ENCODE data around the gene CMTM6. TPM values are rescaled to one million over a fixed set of nuclear protein-coding genes. Genes with fewer than 3 reads are reported as not detected.

Gene CMTM6
- total and polyA plus RNA-seq, 9 of the 15 experiments (the other 6 are each of a cell fraction or from before 2014, with no cell fraction given): 8.9 to 39.7 (median 19.5) TPM

DNA sequence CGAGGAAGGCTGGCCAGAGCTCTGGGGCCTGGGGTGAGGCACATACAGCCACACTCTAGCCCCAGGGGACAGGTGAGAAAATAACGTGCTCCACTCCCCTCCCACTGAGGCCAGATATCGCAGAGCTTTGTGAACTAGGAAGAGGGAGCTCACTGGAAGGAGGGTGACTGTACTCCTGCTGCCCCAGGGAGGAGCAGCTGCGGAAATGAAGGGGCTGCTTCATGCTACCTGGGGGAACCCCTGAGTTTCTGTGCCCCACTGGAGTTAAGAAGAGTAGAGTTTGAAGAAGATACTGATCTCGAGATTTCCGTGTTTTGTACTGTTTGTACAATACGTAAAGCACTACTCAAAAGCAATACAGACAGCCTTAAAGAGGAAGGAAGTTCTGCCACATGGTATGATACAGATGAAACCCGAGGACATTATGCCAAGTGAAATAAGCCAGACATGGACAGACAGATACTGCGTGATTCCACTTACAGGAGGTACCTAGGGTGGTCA, 44.6 kb downstream of the CMTM6 start:
- in situ Hi-C loops (cut with MboI) (no loop called here), intact Hi-C loops (cut with micrococcal nuclease) (no loop called here)
- Histone ChIP-seq H3K4me1 (replicated peaks in 1 of 2; ENCODE audit: control insufficient read depth in 2 of 2, insufficient read depth in 2 of 2, low read length in 2 of 2) (peaks cover 0 to 18% of the 10 kb centered on the region in 2 experiments; a peak in 3 of 5 replicates), H3K27me3 (ENCODE audit: control insufficient read depth in 2 of 2, insufficient read depth in 2 of 2, low read length in 2 of 2) (peaks cover 26 to 52% of the 10 kb centered on the region in 2 experiments; a peak in 4 of 5 replicates), H3K79me2 (ENCODE audit: control insufficient read depth, insufficient read depth, low read length) (no peaks in the 10 kb centered on the region), H3K9me3 (replicated peaks; ENCODE audit: control insufficient read depth, insufficient read depth, low read depth, low read length) (no peaks in the 10 kb centered on the region), H4K20me1 (replicated peaks; ENCODE audit: control insufficient read depth, insufficient read depth, low read length) (no peaks in the 10 kb centered on the region), H3K36me3 (ENCODE audit: control insufficient read depth, insufficient read depth, low read length) (no peaks in the 10 kb centered on the region), H2AFZ (ENCODE audit: low read depth, low read length) (peak overlapping the region; percentile 78), H3K9me1 (ENCODE audit: control insufficient read depth, insufficient read depth, low read length) (no peaks in the 10 kb centered on the region), H3K9ac (ENCODE audit: insufficient read depth in 1 of 2, low read depth in 2 of 2, low read length in 2 of 2) (no peak overlapping the region), H3K4me2 (ENCODE audit: insufficient read depth, low read length) (no peak overlapping the region), H3K4me3 (no peak overlapping the region), H3K27ac (ENCODE audit: extremely low read depth, low read depth, low read length) (no peak overlapping the region)
- FAIRE-seq (no peak), ATAC-seq (peak; percentile 71), DNase-seq (ENCODE audit: extremely low read depth in 1 of 4, low spot score in 3 of 4) (peak in 2 of 4 experiments; percentile 17 to 30)
- no TSS peak for BruUV-seq (replicated peaks)
- ChIA-PET POLR2A (no interaction called here), CTCF (ENCODE audit: low intra/inter-chr PET ratio) (no interaction called here)
- TF ChIP-seq ZNF165 (CRISPR knock-in tag; IDR thresholded peaks at IDR 0.05; ENCODE audit: borderline replicate concordance): no peak
- TF ChIP-seq, protein P1, sequence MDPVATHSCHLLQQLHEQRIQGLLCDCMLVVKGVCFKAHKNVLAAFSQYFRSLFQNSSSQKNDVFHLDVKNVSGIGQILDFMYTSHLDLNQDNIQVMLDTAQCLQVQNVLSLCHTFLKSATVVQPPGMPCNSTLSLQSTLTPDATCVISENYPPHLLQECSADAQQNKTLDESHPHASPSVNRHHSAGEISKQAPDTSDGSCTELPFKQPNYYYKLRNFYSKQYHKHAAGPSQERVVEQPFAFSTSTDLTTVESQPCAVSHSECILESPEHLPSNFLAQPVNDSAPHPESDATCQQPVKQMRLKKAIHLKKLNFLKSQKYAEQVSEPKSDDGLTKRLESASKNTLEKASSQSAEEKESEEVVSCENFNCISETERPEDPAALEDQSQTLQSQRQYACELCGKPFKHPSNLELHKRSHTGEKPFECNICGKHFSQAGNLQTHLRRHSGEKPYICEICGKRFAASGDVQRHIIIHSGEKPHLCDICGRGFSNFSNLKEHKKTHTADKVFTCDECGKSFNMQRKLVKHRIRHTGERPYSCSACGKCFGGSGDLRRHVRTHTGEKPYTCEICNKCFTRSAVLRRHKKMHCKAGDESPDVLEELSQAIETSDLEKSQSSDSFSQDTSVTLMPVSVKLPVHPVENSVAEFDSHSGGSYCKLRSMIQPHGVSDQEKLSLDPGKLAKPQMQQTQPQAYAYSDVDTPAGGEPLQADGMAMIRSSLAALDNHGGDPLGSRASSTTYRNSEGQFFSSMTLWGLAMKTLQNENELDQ (CRISPR knock-in tag; IDR thresholded peaks at IDR 0.05; ENCODE audit: borderline replicate concordance): 0 out of 2 replicates have a peak, but pooled peaks have one; percentile 48
- no peak for TF ChIP-seq POLR2B (IDR thresholded peaks at IDR 0.05; ENCODE audit: low read depth, partially characterized antibody)
- TF ChIP-seq, protein P2, sequence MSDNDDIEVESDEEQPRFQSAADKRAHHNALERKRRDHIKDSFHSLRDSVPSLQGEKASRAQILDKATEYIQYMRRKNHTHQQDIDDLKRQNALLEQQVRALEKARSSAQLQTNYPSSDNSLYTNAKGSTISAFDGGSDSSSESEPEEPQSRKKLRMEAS (CRISPR knock-in tag; IDR thresholded peaks at IDR 0.05): no peak
- 0 out of 2 replicates have a peak, but pooled peaks have one; percentile 45 for TF ChIP-seq L3MBTL2 (IDR thresholded peaks at IDR 0.05)
- WGBS (ENCODE audit: insufficient coverage, low coverage, missing lambda C conversion rate): 4% methylated on average over 9 of the region's 9 CpGs

Measured in K562 (cell line).